Measurements from ENCODE around the gene TCHP. TPM values are rescaled to one million over a fixed set of nuclear protein-coding genes. Genes with fewer than 3 reads are reported as not detected.
"Not testable (repeated sequence)": the region's sequence is repeated elsewhere in the genome, so short reads cannot be mapped to it uniquely, and the experiment has no call there.

TCHP gene
- total RNA-seq, 2 donors from 2014 or later, result 26.1 to 31.9 TPM

DNA sequence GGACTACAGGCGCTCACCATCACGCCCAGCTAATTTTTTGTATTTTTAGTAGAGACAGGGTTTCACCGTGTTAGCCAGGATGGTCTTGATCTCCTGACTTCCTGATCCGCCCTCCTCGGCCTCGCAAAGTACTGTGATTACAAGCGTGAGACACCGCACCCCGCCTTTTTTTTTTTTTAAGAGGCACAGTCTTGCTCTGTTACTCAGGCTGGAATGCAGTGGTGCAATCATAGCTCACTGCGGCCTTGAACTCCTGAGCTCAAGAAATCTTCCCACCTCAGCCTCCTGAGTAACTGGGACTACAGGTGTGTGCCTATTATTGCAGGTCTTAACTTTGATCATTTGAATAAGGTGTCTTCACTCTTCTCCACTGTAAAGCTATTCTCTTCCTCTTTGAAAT, 14.5 kb upstream of the TCHP start:
- Mint-ChIP-seq H3K36me3 (ENCODE audit: low read depth) (no peaks in the 10 kb centered on the region), H3K4me3 (no peak overlapping the region), H3K9me3 (no peaks in the 10 kb centered on the region), H3K4me1 (peaks cover 15% of the 10 kb centered on the region), H3K27me3 (ENCODE audit: insufficient read depth) (no peaks in the 10 kb centered on the region), H3K27ac (no peak overlapping the region)
- Histone ChIP-seq H3K4me3 (ENCODE audit: low read length) (no peak overlapping the region), H3K36me3 (ENCODE audit: control insufficient read depth, insufficient read depth, low read length) (no peaks in the 10 kb centered on the region), H3K9me3 (ENCODE audit: control insufficient read depth, low read length) (no peaks in the 10 kb centered on the region), H3K4me1 (ENCODE audit: control insufficient read depth, insufficient read depth, low read length) (no peaks in the 10 kb centered on the region), H3K9ac (ENCODE audit: extremely low read depth, low read length, poor library complexity, severe bottlenecking) (no peak overlapping the region), H3K27me3 (ENCODE audit: control insufficient read depth, insufficient read depth, low read length, poor library complexity, severe bottlenecking) (no peaks in the 10 kb centered on the region), H3K27ac (ENCODE audit: low read depth, low read length) (no peak overlapping the region)
- no peak for DNase-seq
- WGBS, 2 experiments (ENCODE audit: insufficient coverage in 1 of 2, insufficient read length in 1 of 2), result 92 to 94% methylated on average over 10 of the region's 10 CpGs
- TF ChIP-seq, protein P1, sequence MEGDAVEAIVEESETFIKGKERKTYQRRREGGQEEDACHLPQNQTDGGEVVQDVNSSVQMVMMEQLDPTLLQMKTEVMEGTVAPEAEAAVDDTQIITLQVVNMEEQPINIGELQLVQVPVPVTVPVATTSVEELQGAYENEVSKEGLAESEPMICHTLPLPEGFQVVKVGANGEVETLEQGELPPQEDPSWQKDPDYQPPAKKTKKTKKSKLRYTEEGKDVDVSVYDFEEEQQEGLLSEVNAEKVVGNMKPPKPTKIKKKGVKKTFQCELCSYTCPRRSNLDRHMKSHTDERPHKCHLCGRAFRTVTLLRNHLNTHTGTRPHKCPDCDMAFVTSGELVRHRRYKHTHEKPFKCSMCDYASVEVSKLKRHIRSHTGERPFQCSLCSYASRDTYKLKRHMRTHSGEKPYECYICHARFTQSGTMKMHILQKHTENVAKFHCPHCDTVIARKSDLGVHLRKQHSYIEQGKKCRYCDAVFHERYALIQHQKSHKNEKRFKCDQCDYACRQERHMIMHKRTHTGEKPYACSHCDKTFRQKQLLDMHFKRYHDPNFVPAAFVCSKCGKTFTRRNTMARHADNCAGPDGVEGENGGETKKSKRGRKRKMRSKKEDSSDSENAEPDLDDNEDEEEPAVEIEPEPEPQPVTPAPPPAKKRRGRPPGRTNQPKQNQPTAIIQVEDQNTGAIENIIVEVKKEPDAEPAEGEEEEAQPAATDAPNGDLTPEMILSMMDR (conservative IDR thresholded peaks at IDR 0.05), result no peak

DNA sequence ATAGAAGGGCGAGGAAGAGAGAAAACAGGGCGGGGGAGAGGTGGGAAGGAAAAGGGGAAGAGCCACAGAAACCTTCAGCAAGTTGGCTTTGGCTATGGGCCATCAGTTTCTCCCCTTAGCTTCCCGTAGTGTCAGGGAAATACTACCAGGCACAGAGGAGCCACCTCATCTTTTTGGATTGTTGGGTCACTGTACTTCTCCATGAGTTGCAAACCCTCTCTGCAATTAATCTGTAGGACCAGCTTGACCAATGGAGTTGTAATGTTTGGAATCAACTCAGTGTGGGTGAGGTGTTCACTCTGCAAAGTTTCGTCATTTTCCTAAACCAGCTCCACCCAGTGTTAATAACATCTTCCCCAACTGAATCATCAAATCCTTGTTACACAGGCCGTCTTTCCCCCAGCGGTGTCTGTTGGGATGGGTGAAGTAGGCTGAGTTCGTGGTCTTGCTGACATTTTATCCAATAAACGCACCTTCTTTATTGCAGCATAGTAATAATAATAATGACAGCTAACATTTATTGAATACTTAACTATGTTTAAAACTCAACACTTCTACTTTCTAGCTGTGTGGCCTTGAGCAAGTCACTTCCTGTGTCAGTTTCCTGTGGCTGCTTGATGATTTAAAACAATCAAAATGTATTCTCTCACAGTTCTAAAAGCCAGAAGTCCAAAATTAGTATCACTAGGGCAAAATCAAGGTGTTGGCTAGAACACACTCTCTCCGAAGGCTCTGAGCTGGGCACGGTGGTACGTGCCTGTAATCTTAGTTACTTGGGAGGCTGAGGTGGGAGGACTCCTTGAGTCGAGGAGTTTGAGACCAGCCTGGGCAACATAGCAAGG, 11.7 kb upstream of the TCHP start:
- H3K27ac Mint-ChIP-seq, result no peak overlapping the region
- Histone ChIP-seq H3K9ac (ENCODE audit: extremely low read depth, low read length, poor library complexity, severe bottlenecking) (no peak overlapping the region), H3K27ac (ENCODE audit: low read depth, low read length) (no peak overlapping the region), H3K27me3 (ENCODE audit: control insufficient read depth, insufficient read depth, low read length, poor library complexity, severe bottlenecking) (no peaks in the 10 kb centered on the region), H3K36me3 (ENCODE audit: control insufficient read depth, insufficient read depth, low read length) (no peaks in the 10 kb centered on the region), H3K9me3 (ENCODE audit: control insufficient read depth, low read length) (no peaks in the 10 kb centered on the region), H3K4me1 (ENCODE audit: control insufficient read depth, insufficient read depth, low read length) (no peaks in the 10 kb centered on the region), H3K4me3 (ENCODE audit: low read length) (no peak overlapping the region)
- no peaks in the 10 kb centered on the region for H3K36me3 Mint-ChIP-seq (ENCODE audit: low read depth)
- H3K4me1 Mint-ChIP-seq, result peaks cover 2% of the 10 kb centered on the region
- TF ChIP-seq, protein P1 (conservative IDR thresholded peaks at IDR 0.05), result no peak
- DNase-seq, result no peak
- H3K27me3 Mint-ChIP-seq (ENCODE audit: insufficient read depth), result peaks cover 4% of the 10 kb centered on the region
- H3K9me3 Mint-ChIP-seq, result no peaks in the 10 kb centered on the region
- no peak overlapping the region for H3K4me3 Mint-ChIP-seq
- 88 to 91% methylated on average over 2 to 8 of the region's 12 CpGs for WGBS, 2 experiments (ENCODE audit: insufficient coverage in 1 of 2, insufficient read length in 1 of 2)

DNA sequence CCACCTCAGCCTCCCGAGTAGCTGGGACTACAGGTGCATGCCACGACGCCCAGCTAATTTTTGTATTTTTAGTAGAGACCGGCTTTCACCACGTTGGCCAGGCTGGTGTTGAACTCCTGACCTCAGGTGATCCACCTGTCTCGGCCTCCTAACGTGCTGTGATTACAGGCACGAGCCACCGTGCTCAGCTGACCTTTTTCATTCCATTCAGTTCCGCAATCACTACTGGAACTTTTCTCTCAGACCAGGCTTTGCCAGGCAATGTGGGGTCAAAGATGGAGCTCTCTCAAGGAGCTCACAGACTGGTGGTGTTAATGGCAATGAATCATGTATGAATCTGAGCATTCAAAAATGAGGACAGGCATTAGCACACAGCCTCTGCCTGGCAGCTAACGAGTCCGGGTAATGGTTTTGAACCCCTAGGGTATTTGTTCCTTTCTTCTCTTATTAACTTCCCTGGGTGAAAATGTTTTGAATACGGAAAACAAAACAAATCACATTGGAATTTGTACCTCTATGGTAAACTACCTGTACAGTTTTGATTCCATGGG, 9.4 kb upstream of the TCHP start:
- H3K4me1 ChIP-seq (ENCODE audit: control insufficient read depth, insufficient read depth, low read length), result no peaks in the 10 kb centered on the region
- no peak overlapping the region for H3K9ac ChIP-seq (ENCODE audit: extremely low read depth, low read length, poor library complexity, severe bottlenecking)
- Mint-ChIP-seq H3K9me3 (no peaks in the 10 kb centered on the region), H3K4me1 (peaks cover 12% of the 10 kb centered on the region), H3K27me3 (ENCODE audit: insufficient read depth) (peaks cover 6% of the 10 kb centered on the region), H3K27ac (no peak overlapping the region), H3K4me3 (no peak overlapping the region), H3K36me3 (ENCODE audit: low read depth) (no peaks in the 10 kb centered on the region)
- WGBS, 2 experiments (ENCODE audit: insufficient coverage in 1 of 2, insufficient read length in 1 of 2), result 88 to 90% methylated on average over 13 of the region's 13 CpGs
- H3K27ac ChIP-seq (ENCODE audit: low read depth, low read length), result no peak overlapping the region
- H3K4me3 ChIP-seq (ENCODE audit: low read length), result no peak overlapping the region
- no peaks in the 10 kb centered on the region for H3K9me3 ChIP-seq (ENCODE audit: control insufficient read depth, low read length)
- DNase-seq, result no peak
- TF ChIP-seq, protein P1 (conservative IDR thresholded peaks at IDR 0.05), result no peak
- H3K27me3 ChIP-seq (ENCODE audit: control insufficient read depth, insufficient read depth, low read length, poor library complexity, severe bottlenecking), result no peaks in the 10 kb centered on the region
- H3K36me3 ChIP-seq (ENCODE audit: control insufficient read depth, insufficient read depth, low read length), result no peaks in the 10 kb centered on the region

DNA sequence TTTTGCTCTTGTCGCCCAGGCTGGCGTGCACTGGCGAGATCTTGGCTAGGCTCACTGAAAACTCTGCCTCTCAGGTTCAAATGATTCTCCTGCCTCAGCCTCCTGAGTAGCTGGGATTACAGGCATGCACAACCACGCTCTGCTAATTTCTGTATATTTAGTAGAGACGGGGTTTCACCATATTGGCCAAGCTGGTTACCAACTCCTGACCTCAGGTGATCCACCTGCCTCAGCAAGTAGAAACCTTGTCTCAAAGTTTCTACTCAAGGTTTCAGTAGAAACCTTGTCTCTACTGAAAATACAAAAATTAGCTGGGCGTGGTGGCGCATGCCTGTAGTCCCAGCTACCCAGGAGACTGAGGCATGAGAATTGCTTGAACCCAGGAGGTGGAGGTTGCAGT, 8.3 kb upstream of the TCHP start:
- H3K4me3 Mint-ChIP-seq; H3K9ac ChIP-seq (ENCODE audit: extremely low read depth, low read length, poor library complexity, severe bottlenecking); H3K9me3 Mint-ChIP-seq; H3K27me3 Mint-ChIP-seq (ENCODE audit: insufficient read depth); H3K27ac ChIP-seq (ENCODE audit: low read depth, low read length); DNase-seq; H3K9me3 ChIP-seq (ENCODE audit: control insufficient read depth, low read length); H3K27me3 ChIP-seq (ENCODE audit: control insufficient read depth, insufficient read depth, low read length, poor library complexity, severe bottlenecking); H3K4me3 ChIP-seq (ENCODE audit: low read length); H3K36me3 Mint-ChIP-seq (ENCODE audit: low read depth); H3K27ac Mint-ChIP-seq; H3K4me1 ChIP-seq (ENCODE audit: control insufficient read depth, insufficient read depth, low read length); H3K36me3 ChIP-seq (ENCODE audit: control insufficient read depth, insufficient read depth, low read length): not testable (repeated sequence)
- 91 to 95% methylated on average over 7 of the region's 7 CpGs for WGBS, 2 experiments (ENCODE audit: insufficient coverage in 1 of 2, insufficient read length in 1 of 2)
- H3K4me1 Mint-ChIP-seq, result peaks cover 13% of the 10 kb centered on the region
